ES-I3 (cell line): ENCODE results near the gene SGTA.

Experiments
- H3K36me3 ChIP-seq: 2 replicates; pipeline ENCODE4 v1.6.1; 2013; ENCODE audit warnings: mild to moderate bottlenecking, low read length, control low read depth, moderate library complexity; ENCODE audit not compliant: insufficient read depth
- H3K4me1 ChIP-seq: 2 replicates; pipeline ENCODE4 v1.6.1; 2013; ENCODE audit warnings: mild to moderate bottlenecking, control low read depth, low read length; ENCODE audit not compliant: insufficient read depth
- H3K9ac ChIP-seq: 2 replicates; pipeline ENCODE4 v1.6.1; 2013; ENCODE audit warnings: low read depth, mild to moderate bottlenecking, low read length, moderate library complexity
- H3K9me3 ChIP-seq: 2 replicates; pipeline ENCODE4 v1.6.1; 2013; ENCODE audit warnings: mild to moderate bottlenecking, low read length, moderate library complexity; ENCODE audit not compliant: control insufficient read depth, insufficient read depth

The SGTA gene

GRCh38 chr19:2813235-2814160 lies 30.4 kb upstream of the SGTA start:
- Histone ChIP-seq H3K9me3 (no peaks in the 10 kb centered on the region), H3K9ac (no peak overlapping the region), H3K36me3 (0 out of 2 replicates have a peak, but pooled peaks cover 4% of the 10 kb centered on the region), H3K4me1 (no peaks in the 10 kb centered on the region)

- Histone ChIP-seq H3K4me1 (no peaks in the 10 kb centered on the region), H3K9me3 (no peaks in the 10 kb centered on the region), H3K36me3 (0 out of 2 replicates have a peak, but pooled peaks cover 4% of the 10 kb centered on the region), H3K9ac (no peak overlapping the region)
Observed at GRCh38 chr19:2812414-2813234, 29.6 kb upstream of the SGTA start.

GRCh38 chr19:2811735-2812413 lies 28.8 kb upstream of the SGTA start:
- Histone ChIP-seq H3K36me3 (0 out of 2 replicates have a peak, but pooled peaks cover 4% of the 10 kb centered on the region), H3K4me1 (no peaks in the 10 kb centered on the region), H3K9me3 (no peaks in the 10 kb centered on the region), H3K9ac (no peak overlapping the region)

- H3K4me1 ChIP-seq, result no peaks in the 10 kb centered on the region
- H3K9me3 ChIP-seq, result no peaks in the 10 kb centered on the region
- no peak overlapping the region for H3K9ac ChIP-seq
- peaks cover 4% of the 10 kb centered on the region; the same call in 1 of the 2 replicates for H3K36me3 ChIP-seq
Observed at GRCh38 chr19:2811221-2811722, 28.2 kb upstream of the SGTA start.

- no peaks in the 10 kb centered on the region for H3K4me1 ChIP-seq
- no peak overlapping the region for H3K9ac ChIP-seq
- no peaks in the 10 kb centered on the region for H3K9me3 ChIP-seq
- peaks cover 4% of the 10 kb centered on the region; the same call in 1 of the 2 replicates for H3K36me3 ChIP-seq
Observed at GRCh38 chr19:2810141-2811091, 27.3 kb upstream of the SGTA start.

- no peaks in the 10 kb centered on the region for H3K4me1 ChIP-seq
- H3K9me3 ChIP-seq, result no peaks in the 10 kb centered on the region
- H3K9ac ChIP-seq, result no peak overlapping the region
- peaks cover 4% of the 10 kb centered on the region for H3K36me3 ChIP-seq
Observed at GRCh38 chr19:2809387-2810140, 26.5 kb upstream of the SGTA start.

GRCh38 chr19:2808129-2808941 lies 25.3 kb upstream of the SGTA start:
- no peaks in the 10 kb centered on the region for H3K4me1 ChIP-seq
- peaks cover 4% of the 10 kb centered on the region for H3K36me3 ChIP-seq
- H3K9ac ChIP-seq, result no peak overlapping the region

GRCh38 chr19:2807379-2808128 lies 24.5 kb upstream of the SGTA start:
- Histone ChIP-seq H3K9ac (no peak overlapping the region), H3K36me3 (peaks cover 4% of the 10 kb centered on the region)

More at GRCh38 chr19:2808129-2808941, 25.3 kb upstream of the SGTA start:
- no peaks in the 10 kb centered on the region for H3K9me3 ChIP-seq

GRCh38 chr19:2806736-2807378 lies 23.8 kb upstream of the SGTA start:
- no peaks in the 10 kb centered on the region for H3K4me1 ChIP-seq

More at GRCh38 chr19:2807379-2808128, 24.5 kb upstream of the SGTA start:
- Histone ChIP-seq H3K9me3 (no peaks in the 10 kb centered on the region), H3K4me1 (no peaks in the 10 kb centered on the region)

GRCh38 chr19:2805991-2806649 lies 23.0 kb upstream of the SGTA start:
- H3K4me1 ChIP-seq, result no peaks in the 10 kb centered on the region
- no peak overlapping the region for H3K9ac ChIP-seq
- peaks cover 6% of the 10 kb centered on the region for H3K36me3 ChIP-seq
- no peaks in the 10 kb centered on the region for H3K9me3 ChIP-seq

More at GRCh38 chr19:2806736-2807378, 23.8 kb upstream of the SGTA start:
- Histone ChIP-seq H3K9me3 (no peaks in the 10 kb centered on the region), H3K9ac (no peak overlapping the region), H3K36me3 (peaks cover 4% of the 10 kb centered on the region)
